NT2/D1 (cell line): ENCODE results near the gene GTF2H3.
"Not testable (repeated sequence)": the region's sequence is repeated elsewhere in the genome, so short reads cannot be mapped to it uniquely, and the experiment has no call there.

Experiments used
- DNase-seq: peaks from one replicate; pipeline ENCODE4 v3.0.0-alpha.2; 2011; ENCODE audit warnings: low read depth, low spot score
- H3K27me3 ChIP-seq: 2 replicates; pipeline ENCODE4 v1.6.0; 2011; ENCODE audit warnings: mild to moderate bottlenecking; ENCODE audit not compliant: insufficient read length, insufficient read depth
- H3K36me3 ChIP-seq: 2 replicates; pipeline ENCODE4 v1.6.1; 2011; ENCODE audit warnings: mild to moderate bottlenecking, low read length, mixed read lengths; ENCODE audit not compliant: insufficient read depth, insufficient read length
- H3K4me1 ChIP-seq: 2 replicates; pipeline ENCODE4 v1.5.1; 2011; ENCODE audit not compliant: insufficient read depth, insufficient read length
- H3K4me3 ChIP-seq: 2 replicates; pipeline ENCODE4 v1.5.1; 2011; ENCODE audit warnings: low read depth; ENCODE audit not compliant: insufficient read length
- H3K9ac ChIP-seq: 2 replicates; pipeline ENCODE4 v1.6.0; 2011; ENCODE audit warnings: low read depth; ENCODE audit not compliant: insufficient read length
- H3K9me3 ChIP-seq: 2 replicates; pipeline ENCODE4 v1.5.1; 2011; ENCODE audit warnings: mild to moderate bottlenecking, low read length; ENCODE audit not compliant: insufficient read depth
- SUZ12 ChIP-seq: IDR thresholded peaks from 2 replicates; pipeline ENCODE4 v1.6.1; 2011; ENCODE audit not compliant: insufficient read length, insufficient read depth; ENCODE audit errors: extremely low read depth
- YY1 ChIP-seq: IDR thresholded peaks from 2 replicates; pipeline ENCODE4 v1.6.1; 2011; ENCODE audit not compliant: insufficient read length, insufficient read depth
- ZNF274 ChIP-seq: IDR thresholded peaks from 2 replicates; pipeline ENCODE4 v1.6.1; 2011; ENCODE audit warnings: mild to moderate bottlenecking, low read depth, low read length

GTF2H3 gene

DNA sequence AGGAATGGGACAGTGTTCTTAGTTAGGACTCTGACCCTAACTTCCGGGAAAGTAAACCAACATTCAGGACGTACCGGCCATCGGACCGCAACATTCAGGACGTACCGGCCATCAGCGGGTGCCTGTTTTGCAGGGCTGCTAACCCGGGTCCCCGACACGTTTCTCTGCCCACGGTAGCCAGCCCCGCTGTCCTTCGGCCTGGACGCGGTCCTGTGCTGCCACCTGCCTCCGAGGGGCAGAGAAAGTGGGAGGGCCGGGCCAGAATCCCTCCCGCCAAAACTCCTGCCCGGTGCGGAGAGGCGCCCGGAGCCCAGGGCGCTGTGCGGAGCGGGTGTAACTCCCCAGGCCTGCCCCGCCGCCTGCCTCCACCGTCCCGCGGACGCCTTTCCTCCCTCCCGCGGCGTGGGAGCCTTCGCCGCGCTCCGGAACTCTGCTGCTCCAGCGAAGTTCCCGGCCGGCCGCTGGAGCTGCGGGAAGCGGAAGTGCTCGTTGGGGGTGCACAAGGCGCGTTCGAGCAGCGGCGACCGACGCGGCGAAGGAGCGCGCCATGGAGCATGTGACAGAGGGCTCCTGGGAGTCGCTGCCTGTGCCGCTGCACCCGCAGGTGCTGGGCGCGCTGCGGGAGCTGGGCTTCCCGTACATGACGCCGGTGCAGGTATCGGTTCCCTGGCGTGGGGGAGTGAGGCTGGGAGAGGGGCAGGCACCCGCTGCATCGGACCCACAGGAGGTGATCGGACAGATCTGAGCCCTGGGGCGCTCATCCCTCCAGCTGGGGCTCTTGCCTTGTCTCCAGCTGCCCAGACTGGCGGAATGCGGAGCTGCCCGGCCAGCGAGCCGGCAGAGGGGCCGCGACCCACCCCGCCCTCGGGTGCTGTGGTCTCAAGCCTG, 31.8 kb upstream of the GTF2H3 start, which contains the start of gene DDX55:
TSS of gene DDX55 (plus strand) at position 498 of the 888 bp plus-strand sequence. CDS start at position 548, 50 bp downstream.
- H3K9me3 ChIP-seq, result no peaks in the 10 kb centered on the region
- peak; percentile 71 for DNase-seq

GRCh38 chr12:123602651-123603195, 30.9 kb upstream of the GTF2H3 start:
- H3K9ac ChIP-seq, result peak overlapping the region; percentile 100
- TF ChIP-seq SUZ12, result no peak
- no peak for TF ChIP-seq YY1
- no peak for TF ChIP-seq ZNF274
- H3K9me3 ChIP-seq, result no peaks in the 10 kb centered on the region
- no peak for DNase-seq
- H3K4me1 ChIP-seq, result no peaks in the 10 kb centered on the region
- peaks cover 53% of the 10 kb centered on the region for H3K36me3 ChIP-seq
- peak overlapping the region; percentile 100 for H3K4me3 ChIP-seq
- H3K27me3 ChIP-seq, result no peaks in the 10 kb centered on the region

More for the DNA sequence above, 31.8 kb upstream of the GTF2H3 start, which contains the start of gene DDX55:
- H3K9ac ChIP-seq, result peak within 1 kb of the TSS; percentile 100
- H3K4me1 ChIP-seq, result no peaks in the 10 kb centered on the region
- TF ChIP-seq SUZ12 (no peak), ZNF274 (no peak), YY1 (peak; percentile 38)
- peaks cover 53% of the 10 kb centered on the region for H3K36me3 ChIP-seq
- H3K27me3 ChIP-seq, result no peaks in the 10 kb centered on the region
- H3K4me3 ChIP-seq, result peak within 1 kb of the TSS; percentile 100

DNA sequence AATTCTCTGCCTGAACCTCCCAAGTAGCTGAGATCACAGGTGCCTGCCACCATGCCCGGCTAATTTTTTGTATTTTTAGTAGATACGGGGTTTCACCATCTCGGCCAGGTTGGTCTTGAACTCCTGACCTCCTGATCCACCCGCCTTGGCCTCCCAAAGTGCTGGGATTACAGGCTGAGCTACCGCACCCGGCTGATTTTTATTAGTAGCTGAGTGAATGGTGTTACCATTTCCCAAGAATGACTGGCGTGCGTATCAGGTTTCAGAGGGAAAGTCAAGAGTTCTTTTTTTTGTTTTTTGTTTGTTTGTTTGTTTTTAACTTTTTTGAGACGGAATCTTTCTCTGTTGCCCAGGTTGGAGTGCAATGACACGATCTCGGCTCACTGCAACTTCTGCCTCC, 30.1 kb upstream of the GTF2H3 start:
- H3K4me3 ChIP-seq, H3K4me1 ChIP-seq, H3K9ac ChIP-seq, H3K27me3 ChIP-seq, DNase-seq, H3K9me3 ChIP-seq: not testable (repeated sequence)
- H3K36me3 ChIP-seq, result peaks cover 53% of the 10 kb centered on the region

GRCh38 chr12:123607756-123608155, 25.9 kb upstream of the GTF2H3 start:
- no peak for TF ChIP-seq SUZ12
- no peak for TF ChIP-seq ZNF274
- TF ChIP-seq YY1, result no peak
- no peaks in the 10 kb centered on the region for H3K27me3 ChIP-seq
- no peak for DNase-seq
- H3K9ac ChIP-seq, result no peak overlapping the region
- no peaks in the 10 kb centered on the region for H3K4me1 ChIP-seq
- H3K4me3 ChIP-seq, result no peak overlapping the region
- H3K9me3 ChIP-seq, result no peaks in the 10 kb centered on the region
- H3K36me3 ChIP-seq, result peaks cover 89% of the 10 kb centered on the region

GRCh38 chr12:123608182-123608581, 25.4 kb upstream of the GTF2H3 start:
- Histone ChIP-seq H3K4me3 (no peak overlapping the region), H3K36me3 (peaks cover 93% of the 10 kb centered on the region), H3K27me3 (no peaks in the 10 kb centered on the region), H3K9me3 (no peaks in the 10 kb centered on the region), H3K9ac (no peak overlapping the region), H3K4me1 (no peaks in the 10 kb centered on the region)
- no peak for DNase-seq
- TF ChIP-seq SUZ12, result no peak
- no peak for TF ChIP-seq ZNF274
- TF ChIP-seq YY1, result no peak

DNA sequence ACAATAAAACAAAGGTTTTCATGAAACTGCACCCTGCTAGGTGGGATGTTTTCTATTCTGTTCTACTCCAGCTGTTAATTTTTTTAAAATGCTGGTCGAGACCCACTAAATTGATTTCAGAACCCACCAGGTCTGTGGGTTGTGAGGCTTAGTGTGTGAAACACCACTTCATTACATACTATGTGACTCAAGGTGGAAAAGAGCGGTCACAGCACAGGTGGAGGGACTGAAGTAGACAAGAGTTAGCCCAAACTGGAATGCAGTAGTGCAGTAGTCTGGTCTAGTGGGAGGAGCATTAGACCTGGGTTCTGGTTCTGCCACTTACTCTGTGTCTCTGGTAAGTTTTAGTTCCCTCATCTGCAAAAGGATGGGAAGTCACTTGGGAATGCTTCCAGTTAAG, 19.5 kb upstream of the GTF2H3 start:
- Histone ChIP-seq H3K4me3 (no peak overlapping the region), H3K9me3 (no peaks in the 10 kb centered on the region), H3K36me3 (peaks cover 89% of the 10 kb centered on the region), H3K27me3 (no peaks in the 10 kb centered on the region), H3K4me1 (no peaks in the 10 kb centered on the region), H3K9ac (no peak overlapping the region)
- DNase-seq, result no peak
- TF ChIP-seq ZNF274 (no peak), YY1 (no peak), SUZ12 (no peak)

- DNase-seq, result no peak
- Histone ChIP-seq H3K9me3 (no peaks in the 10 kb centered on the region), H3K4me3 (no peak overlapping the region), H3K9ac (no peak overlapping the region), H3K4me1 (no peaks in the 10 kb centered on the region), H3K36me3 (peaks cover 89% of the 10 kb centered on the region), H3K27me3 (no peaks in the 10 kb centered on the region)
- TF ChIP-seq SUZ12 (no peak), YY1 (no peak), ZNF274 (no peak)
These were observed 19.1 kb upstream of the GTF2H3 start for GRCh38 chr12:123614531-123614930.
